ENCODE results near the gene FEZ2.

Gene FEZ2

GRCh38 chr2:36582951-36583350, 15.0 kb downstream of the FEZ2 start:
- Histone ChIP-seq H3K4ac (ENCODE audit: low read depth, low read length) (no peak overlapping the region), H3K4me3 (ENCODE audit: low read depth, low read length) (no peak overlapping the region)
- no peak for DNase-seq

DNA sequence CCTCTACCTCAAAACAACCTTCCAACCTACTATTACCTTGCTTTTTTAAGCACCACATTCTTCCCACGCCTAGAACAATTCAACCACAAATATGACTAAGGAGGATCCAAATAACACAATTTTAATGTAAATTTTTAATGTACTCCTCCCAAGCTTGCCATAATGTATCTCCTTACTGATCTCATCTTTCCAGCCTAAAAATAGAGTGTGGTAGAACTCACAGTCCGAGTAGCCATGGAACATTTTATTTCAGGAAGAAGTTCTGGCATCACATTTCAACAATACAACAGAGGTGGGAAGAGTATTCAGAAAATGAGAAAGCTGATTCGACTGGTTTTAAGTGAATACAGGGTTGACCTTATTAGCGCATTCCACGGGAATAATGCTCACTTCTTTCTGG, 15.4 kb downstream of the FEZ2 start:
- Histone ChIP-seq H3K9me3 (ENCODE audit: insufficient read depth, low read depth, low read length) (no peaks in the 10 kb centered on the region), H3K27me3 (ENCODE audit: insufficient read depth, low read length) (no peaks in the 10 kb centered on the region), H3K18ac (ENCODE audit: low read length) (no peak overlapping the region), H3K4me2 (ENCODE audit: low read length) (no peak overlapping the region), H3K14ac (ENCODE audit: low read length) (no peak overlapping the region), H3K9ac (ENCODE audit: low read length) (no peak overlapping the region), H3K79me1 (ENCODE audit: low read length) (no peaks in the 10 kb centered on the region), H3K4me3 (ENCODE audit: low read depth, low read length) (no peak overlapping the region), H3K27ac (ENCODE audit: low read depth, low read length) (no peak overlapping the region), H3K4ac (ENCODE audit: low read depth, low read length) (no peak overlapping the region), H4K12ac (ENCODE audit: low read depth, low read length) (no peak overlapping the region), H3K23ac (ENCODE audit: low read length) (no peak overlapping the region), H3K4me1 (ENCODE audit: control insufficient read depth in 1 of 2, insufficient read depth in 2 of 2, low read length in 2 of 2) (no peaks in the 10 kb centered on the region), H2BK5ac (ENCODE audit: low read depth, low read length, poor library complexity) (no peak overlapping the region), H2AK5ac (ENCODE audit: low read length) (no peak overlapping the region), H3K36me3 (ENCODE audit: control insufficient read depth in 1 of 2, insufficient read depth in 2 of 2, low read length in 2 of 2) (peaks cover 19 to 31% of the 10 kb centered on the region in 2 experiments), H4K8ac (ENCODE audit: low read depth, low read length) (no peak overlapping the region), H4K91ac (ENCODE audit: low read depth, low read length) (no peak overlapping the region), H2BK120ac (ENCODE audit: insufficient read depth, low read length, poor library complexity) (no peak overlapping the region), H2BK12ac (ENCODE audit: low read length) (no peak overlapping the region), H2AFZ (ENCODE audit: insufficient read depth, low read length, poor library complexity) (no peak overlapping the region), H3K79me2 (ENCODE audit: control insufficient read depth, insufficient read depth, low read length, poor library complexity) (no peaks in the 10 kb centered on the region)
- WGBS (ENCODE audit: extremely low coverage, insufficient coverage, insufficient read length): 100% methylated on average over 1 of the region's 5 CpGs
- DNase-seq: no peak

More at GRCh38 chr2:36582951-36583350, 15.0 kb downstream of the FEZ2 start:
- Histone ChIP-seq H3K9me3 (ENCODE audit: insufficient read depth, low read depth, low read length) (no peaks in the 10 kb centered on the region), H3K79me2 (ENCODE audit: control insufficient read depth, insufficient read depth, low read length, poor library complexity) (no peaks in the 10 kb centered on the region), H4K8ac (ENCODE audit: low read depth, low read length) (no peak overlapping the region), H3K36me3 (ENCODE audit: control insufficient read depth in 1 of 2, insufficient read depth in 2 of 2, low read length in 2 of 2) (peaks cover 19 to 31% of the 10 kb centered on the region in 2 experiments), H3K18ac (ENCODE audit: low read length) (no peak overlapping the region), H3K27ac (ENCODE audit: low read depth, low read length) (no peak overlapping the region), H2BK120ac (ENCODE audit: insufficient read depth, low read length, poor library complexity) (no peak overlapping the region), H2BK5ac (ENCODE audit: low read depth, low read length, poor library complexity) (no peak overlapping the region), H3K27me3 (ENCODE audit: insufficient read depth, low read length) (no peaks in the 10 kb centered on the region), H3K23ac (ENCODE audit: low read length) (no peak overlapping the region), H3K79me1 (ENCODE audit: low read length) (no peaks in the 10 kb centered on the region), H3K4me1 (ENCODE audit: control insufficient read depth in 1 of 2, insufficient read depth in 2 of 2, low read length in 2 of 2) (no peaks in the 10 kb centered on the region), H4K91ac (ENCODE audit: low read depth, low read length) (no peak overlapping the region), H2BK12ac (ENCODE audit: low read length) (no peak overlapping the region), H3K4me2 (ENCODE audit: low read length) (no peak overlapping the region), H3K14ac (ENCODE audit: low read length) (no peak overlapping the region), H3K9ac (ENCODE audit: low read length) (no peak overlapping the region), H2AFZ (ENCODE audit: insufficient read depth, low read length, poor library complexity) (no peak overlapping the region), H4K12ac (ENCODE audit: low read depth, low read length) (no peak overlapping the region), H2AK5ac (ENCODE audit: low read length) (no peak overlapping the region)
- WGBS (ENCODE audit: extremely low coverage, insufficient coverage, insufficient read length): no CpG with 5 or more reads among the region's 3 CpGs

DNA sequence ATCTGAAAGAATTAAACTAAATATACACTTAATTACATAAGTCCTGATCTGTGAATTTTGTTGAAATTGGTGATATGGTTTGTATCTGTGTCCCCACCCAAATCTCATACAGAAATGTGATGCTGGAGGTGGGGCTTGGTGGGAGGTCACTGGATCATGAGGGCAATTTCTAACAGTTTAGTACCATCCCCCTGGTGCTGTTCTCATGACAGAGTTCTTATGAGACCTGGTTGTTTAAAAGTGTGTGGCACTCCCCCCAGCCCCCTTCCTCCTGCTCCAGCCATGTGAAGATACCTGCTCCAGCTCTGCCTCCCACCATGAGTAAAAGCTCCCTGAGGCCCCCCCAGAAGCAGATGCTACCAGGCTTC, 18.7 kb downstream of the FEZ2 start:
- Histone ChIP-seq H2BK12ac (ENCODE audit: low read length) (no peak overlapping the region), H3K9ac (ENCODE audit: low read length) (no peak overlapping the region)

GRCh38 chr2:36578343-36579296, 19.3 kb downstream of the FEZ2 start:
- no CpG with 5 or more reads among the region's 10 CpGs for WGBS (ENCODE audit: extremely low coverage, insufficient coverage, insufficient read length)
- Histone ChIP-seq H4K91ac (ENCODE audit: low read depth, low read length) (no peak overlapping the region), H2AFZ (ENCODE audit: insufficient read depth, low read length, poor library complexity) (no peak overlapping the region), H3K27me3 (ENCODE audit: insufficient read depth, low read length) (no peaks in the 10 kb centered on the region), H3K18ac (ENCODE audit: low read length) (no peak overlapping the region), H3K23ac (ENCODE audit: low read length) (no peak overlapping the region), H2BK5ac (ENCODE audit: low read depth, low read length, poor library complexity) (no peak overlapping the region), H3K79me2 (ENCODE audit: control insufficient read depth, insufficient read depth, low read length, poor library complexity) (no peaks in the 10 kb centered on the region), H3K4me2 (ENCODE audit: low read length) (no peak overlapping the region), H3K4ac (ENCODE audit: low read depth, low read length) (no peak overlapping the region), H3K4me3 (ENCODE audit: low read depth, low read length) (no peak overlapping the region), H2AK5ac (ENCODE audit: low read length) (no peak overlapping the region), H3K79me1 (ENCODE audit: low read length) (no peaks in the 10 kb centered on the region), H3K9ac (ENCODE audit: low read length) (no peak overlapping the region), H2BK120ac (ENCODE audit: insufficient read depth, low read length, poor library complexity) (no peak overlapping the region), H4K8ac (ENCODE audit: low read depth, low read length) (no peak overlapping the region), H4K12ac (ENCODE audit: low read depth, low read length) (no peak overlapping the region), H2BK12ac (ENCODE audit: low read length) (no peak overlapping the region), H3K14ac (ENCODE audit: low read length) (no peak overlapping the region), H3K4me1 (ENCODE audit: control insufficient read depth in 1 of 2, insufficient read depth in 2 of 2, low read length in 2 of 2) (no peaks in the 10 kb centered on the region), H3K9me3 (ENCODE audit: insufficient read depth, low read depth, low read length) (no peaks in the 10 kb centered on the region), H3K27ac (ENCODE audit: low read depth, low read length) (no peak overlapping the region), H3K36me3 (ENCODE audit: control insufficient read depth in 1 of 2, insufficient read depth in 2 of 2, low read length in 2 of 2) (peaks cover 13 to 21% of the 10 kb centered on the region in 2 experiments)
- DNase-seq: no peak

More for the DNA sequence above, 18.7 kb downstream of the FEZ2 start:
- H2AFZ ChIP-seq (ENCODE audit: insufficient read depth, low read length, poor library complexity): no peak overlapping the region
- no peaks in the 10 kb centered on the region for H3K79me1 ChIP-seq (ENCODE audit: low read length)
- H4K91ac ChIP-seq (ENCODE audit: low read depth, low read length): no peak overlapping the region
- H2BK5ac ChIP-seq (ENCODE audit: low read depth, low read length, poor library complexity): no peak overlapping the region
- H3K4me3 ChIP-seq (ENCODE audit: low read depth, low read length): no peak overlapping the region
- H3K23ac ChIP-seq (ENCODE audit: low read length): no peak overlapping the region
- H2BK120ac ChIP-seq (ENCODE audit: insufficient read depth, low read length, poor library complexity): no peak overlapping the region
- H3K14ac ChIP-seq (ENCODE audit: low read length): no peak overlapping the region
- no peaks in the 10 kb centered on the region for H3K4me1 ChIP-seq (ENCODE audit: control insufficient read depth in 1 of 2, insufficient read depth in 2 of 2, low read length in 2 of 2)
- DNase-seq: no peak
- H3K27me3 ChIP-seq (ENCODE audit: insufficient read depth, low read length): no peaks in the 10 kb centered on the region
- H3K4me2 ChIP-seq (ENCODE audit: low read length): no peak overlapping the region
- H4K8ac ChIP-seq (ENCODE audit: low read depth, low read length): no peak overlapping the region
- H4K12ac ChIP-seq (ENCODE audit: low read depth, low read length): no peak overlapping the region
- H3K9me3 ChIP-seq (ENCODE audit: insufficient read depth, low read depth, low read length): no peaks in the 10 kb centered on the region
- no peak overlapping the region for H3K18ac ChIP-seq (ENCODE audit: low read length)
- H3K27ac ChIP-seq (ENCODE audit: low read depth, low read length): no peak overlapping the region
- H3K4ac ChIP-seq (ENCODE audit: low read depth, low read length): no peak overlapping the region
- peaks cover 15 to 26% of the 10 kb centered on the region in 2 experiments for H3K36me3 ChIP-seq (ENCODE audit: control insufficient read depth in 1 of 2, insufficient read depth in 2 of 2, low read length in 2 of 2)
- H2AK5ac ChIP-seq (ENCODE audit: low read length): no peak overlapping the region
- no peaks in the 10 kb centered on the region for H3K79me2 ChIP-seq (ENCODE audit: control insufficient read depth, insufficient read depth, low read length, poor library complexity)
